ENCODE data around the gene ECE2.

The ECE2 gene

DNA sequence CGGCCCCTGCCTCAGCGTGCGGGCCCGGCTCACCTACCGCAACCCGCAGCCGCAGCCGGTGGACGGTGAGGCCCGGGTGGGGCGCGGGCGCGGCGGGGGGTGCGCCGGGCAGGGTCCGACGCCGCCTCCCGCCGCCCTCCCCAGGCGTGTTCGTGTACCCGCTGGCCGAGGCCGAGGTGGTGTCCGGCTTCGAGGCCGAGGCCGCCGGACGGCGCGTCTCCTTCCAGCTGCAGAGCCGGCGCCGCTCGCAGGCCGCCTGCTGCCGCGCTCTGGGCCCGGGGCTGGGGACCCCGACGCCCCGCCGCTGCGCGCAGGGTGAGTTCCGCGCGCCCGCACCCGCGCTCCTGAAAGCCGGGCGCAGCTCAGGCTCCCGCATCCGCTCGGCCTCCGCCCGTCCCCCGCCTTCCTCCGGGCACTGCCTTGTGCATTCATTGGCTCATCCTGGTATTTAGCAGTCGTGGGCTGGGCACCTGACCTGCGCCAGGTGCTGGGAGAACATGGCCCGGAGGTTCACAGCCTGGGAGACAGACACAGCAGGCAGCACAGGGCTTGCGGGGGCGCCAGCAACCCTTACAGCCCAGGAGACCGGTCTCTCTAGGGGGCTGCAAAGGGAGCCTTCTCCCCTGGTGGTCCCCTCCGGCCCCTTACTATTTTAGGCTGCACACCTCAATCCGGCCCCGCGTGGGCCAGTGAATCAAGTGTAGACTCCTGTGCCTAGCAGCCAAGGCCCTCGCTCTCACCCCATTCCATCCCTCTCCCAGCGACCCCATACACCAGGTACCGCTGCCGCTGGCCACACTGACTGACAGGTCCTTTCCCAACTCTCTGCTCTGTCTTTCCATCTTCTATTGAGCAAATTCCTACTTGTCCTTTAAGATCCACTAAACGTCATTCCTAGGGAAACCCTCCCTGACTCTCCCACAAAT lies 45.0 kb upstream of the ECE2 start:
- no peak for DNase-seq (ENCODE audit: low read depth)
- TF ChIP-seq, protein P1, sequence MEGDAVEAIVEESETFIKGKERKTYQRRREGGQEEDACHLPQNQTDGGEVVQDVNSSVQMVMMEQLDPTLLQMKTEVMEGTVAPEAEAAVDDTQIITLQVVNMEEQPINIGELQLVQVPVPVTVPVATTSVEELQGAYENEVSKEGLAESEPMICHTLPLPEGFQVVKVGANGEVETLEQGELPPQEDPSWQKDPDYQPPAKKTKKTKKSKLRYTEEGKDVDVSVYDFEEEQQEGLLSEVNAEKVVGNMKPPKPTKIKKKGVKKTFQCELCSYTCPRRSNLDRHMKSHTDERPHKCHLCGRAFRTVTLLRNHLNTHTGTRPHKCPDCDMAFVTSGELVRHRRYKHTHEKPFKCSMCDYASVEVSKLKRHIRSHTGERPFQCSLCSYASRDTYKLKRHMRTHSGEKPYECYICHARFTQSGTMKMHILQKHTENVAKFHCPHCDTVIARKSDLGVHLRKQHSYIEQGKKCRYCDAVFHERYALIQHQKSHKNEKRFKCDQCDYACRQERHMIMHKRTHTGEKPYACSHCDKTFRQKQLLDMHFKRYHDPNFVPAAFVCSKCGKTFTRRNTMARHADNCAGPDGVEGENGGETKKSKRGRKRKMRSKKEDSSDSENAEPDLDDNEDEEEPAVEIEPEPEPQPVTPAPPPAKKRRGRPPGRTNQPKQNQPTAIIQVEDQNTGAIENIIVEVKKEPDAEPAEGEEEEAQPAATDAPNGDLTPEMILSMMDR (IDR thresholded peaks at IDR 0.05; ENCODE audit: low read depth, low read length): no peak
- TF ChIP-seq, protein P2, sequence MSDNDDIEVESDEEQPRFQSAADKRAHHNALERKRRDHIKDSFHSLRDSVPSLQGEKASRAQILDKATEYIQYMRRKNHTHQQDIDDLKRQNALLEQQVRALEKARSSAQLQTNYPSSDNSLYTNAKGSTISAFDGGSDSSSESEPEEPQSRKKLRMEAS (IDR thresholded peaks at IDR 0.05; ENCODE audit: low read depth, low read length): no peak
- no peak for TF ChIP-seq POLR2A (IDR thresholded peaks at IDR 0.05; ENCODE audit: extremely low read depth, insufficient read length)
- TF ChIP-seq MYC (IDR thresholded peaks at IDR 0.05; ENCODE audit: low read depth, low read length): no peak
- no peak overlapping the region for H3K4me3 ChIP-seq (ENCODE audit: low read depth, low read length)

DNA sequence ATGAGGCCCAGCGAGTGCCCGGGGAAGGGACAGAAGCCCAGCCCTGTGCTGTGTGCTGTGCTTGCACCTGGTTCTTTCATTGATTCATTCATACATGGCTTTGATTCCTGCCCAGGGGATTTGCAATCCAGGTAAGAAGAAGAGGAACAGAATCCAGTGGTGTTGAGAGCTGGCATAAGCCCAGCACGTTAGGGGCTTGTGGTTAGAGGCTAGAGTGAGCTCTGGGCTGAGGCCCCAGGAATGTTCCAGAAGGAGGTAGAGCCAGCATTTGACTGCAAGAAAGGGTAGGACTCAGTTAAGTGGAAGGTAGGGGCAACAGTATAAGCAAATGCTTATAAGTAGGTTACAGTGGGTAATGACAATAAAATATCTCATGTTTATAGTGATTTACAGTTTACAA lies 44.2 kb upstream of the ECE2 start:
- no peak for TF ChIP-seq MYC (IDR thresholded peaks at IDR 0.05; ENCODE audit: low read depth, low read length)
- TF ChIP-seq POLR2A (IDR thresholded peaks at IDR 0.05; ENCODE audit: extremely low read depth, insufficient read length): no peak
- TF ChIP-seq, protein P2 (IDR thresholded peaks at IDR 0.05; ENCODE audit: low read depth, low read length): no peak
- TF ChIP-seq, protein P1 (IDR thresholded peaks at IDR 0.05; ENCODE audit: low read depth, low read length): no peak
- no peak for DNase-seq (ENCODE audit: low read depth)
- H3K4me3 ChIP-seq (ENCODE audit: low read depth, low read length): no peak overlapping the region

DNA sequence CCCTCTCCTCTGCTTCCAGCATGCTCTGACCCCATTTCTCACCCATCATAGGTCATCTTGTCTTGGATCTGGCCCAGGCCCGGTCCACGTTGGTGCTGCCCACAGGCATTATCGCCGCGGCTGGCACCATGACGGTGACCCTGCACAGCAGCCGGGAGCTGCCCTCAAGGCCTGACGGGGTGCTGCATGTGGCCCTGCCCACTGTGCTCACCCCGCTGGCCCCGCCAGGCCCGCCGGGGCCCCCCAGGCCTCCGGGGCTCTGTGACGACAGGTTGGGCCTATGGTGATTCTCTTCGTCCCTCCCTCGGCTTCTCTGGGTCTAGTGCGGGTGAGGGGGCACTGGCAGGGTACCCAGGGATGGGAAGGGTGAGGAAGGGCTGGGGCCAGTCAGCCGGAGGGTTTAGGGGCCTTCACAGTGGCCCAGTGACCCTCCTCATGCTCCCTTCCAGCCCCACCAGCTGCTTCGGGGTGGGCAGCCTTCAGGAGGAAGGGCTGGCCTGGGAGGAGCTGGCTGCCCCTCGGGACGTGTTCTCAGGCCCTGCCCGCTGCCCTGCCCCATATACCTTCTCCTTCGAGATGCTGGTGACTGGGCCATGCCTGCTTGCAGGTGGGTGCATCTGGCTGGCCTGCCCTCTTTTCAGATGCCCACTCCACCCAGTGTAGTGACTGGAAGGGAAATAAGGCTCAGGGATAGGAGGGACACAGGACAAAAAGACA lies 42.5 kb upstream of the ECE2 start:
- no peak for DNase-seq (ENCODE audit: low read depth)
- TF ChIP-seq, protein P2 (IDR thresholded peaks at IDR 0.05; ENCODE audit: low read depth, low read length): no peak
- H3K4me3 ChIP-seq (ENCODE audit: low read depth, low read length): no peak overlapping the region

DNA sequence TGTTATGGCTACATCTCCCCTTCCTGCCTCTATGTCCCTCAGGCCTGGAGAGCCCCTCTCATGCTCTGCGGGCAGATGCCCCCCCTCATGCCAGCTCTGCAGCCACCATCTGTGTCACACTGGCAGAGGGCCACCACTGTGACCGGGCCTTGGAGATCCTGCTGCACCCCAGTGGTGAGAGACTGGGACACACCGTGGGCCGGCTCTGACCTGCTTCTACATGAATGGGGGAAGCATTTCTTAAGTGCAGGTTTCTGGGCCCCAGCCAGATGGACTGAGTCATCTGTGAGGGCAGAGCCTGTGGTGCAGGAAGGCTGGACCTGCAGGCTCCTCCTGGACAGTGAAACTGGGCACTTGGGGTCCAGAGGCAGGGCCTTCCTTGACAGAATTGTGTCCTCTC lies 41.6 kb upstream of the ECE2 start:
- no peak overlapping the region for H3K4me3 ChIP-seq (ENCODE audit: low read depth, low read length)
- TF ChIP-seq MYC (IDR thresholded peaks at IDR 0.05; ENCODE audit: low read depth, low read length): no peak
- TF ChIP-seq, protein P2 (IDR thresholded peaks at IDR 0.05; ENCODE audit: low read depth, low read length): no peak
- TF ChIP-seq, protein P1 (IDR thresholded peaks at IDR 0.05; ENCODE audit: low read depth, low read length): no peak
- no peak for TF ChIP-seq POLR2A (IDR thresholded peaks at IDR 0.05; ENCODE audit: extremely low read depth, insufficient read length)
- DNase-seq (ENCODE audit: low read depth): peak; percentile 35

DNA sequence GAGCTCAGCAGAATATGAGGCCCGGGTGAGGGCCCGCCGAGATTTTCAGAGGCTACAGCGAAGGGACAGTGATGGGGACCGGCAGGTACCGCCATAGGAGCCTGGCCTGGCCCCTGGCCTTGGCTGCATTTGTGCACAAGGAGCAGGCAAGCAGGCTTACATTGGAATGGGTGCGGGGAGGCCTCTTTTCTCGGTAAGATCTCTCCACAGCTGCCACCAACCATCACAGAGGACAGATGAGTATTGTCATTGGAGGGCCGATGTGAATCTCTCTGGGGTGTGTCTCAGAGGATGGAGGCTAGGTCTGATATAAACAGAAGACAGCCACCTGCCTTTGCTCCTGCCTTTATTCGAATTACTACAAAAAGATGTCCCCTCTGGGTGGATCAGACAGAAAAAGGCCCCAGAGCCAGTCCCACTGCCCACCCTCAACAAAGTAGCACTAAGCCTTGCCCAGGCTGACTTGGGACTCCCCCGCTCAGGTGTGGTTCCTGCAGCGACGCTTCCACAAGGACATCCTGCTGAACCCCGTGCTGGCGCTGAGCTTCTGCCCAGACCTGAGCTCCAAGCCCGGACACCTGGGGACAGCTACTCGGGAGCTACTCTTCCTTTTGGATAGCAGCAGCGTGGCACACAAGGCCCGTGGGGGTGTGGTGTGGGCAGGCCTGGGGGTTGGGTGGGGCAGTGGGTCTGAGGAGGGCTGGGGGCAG lies 41.0 kb upstream of the ECE2 start:
- DNase-seq (ENCODE audit: low read depth): no peak
- no peak overlapping the region for H3K4me3 ChIP-seq (ENCODE audit: low read depth, low read length)
- TF ChIP-seq, protein P1 (IDR thresholded peaks at IDR 0.05; ENCODE audit: low read depth, low read length): no peak
- TF ChIP-seq POLR2A (IDR thresholded peaks at IDR 0.05; ENCODE audit: extremely low read depth, insufficient read length) (no peak), MYC (IDR thresholded peaks at IDR 0.05; ENCODE audit: low read depth, low read length) (no peak)
- TF ChIP-seq, protein P2 (IDR thresholded peaks at IDR 0.05; ENCODE audit: low read depth, low read length): no peak

Measured in NB4 (cell line).